ENCODE results near the gene TRMT112. TPM values are rescaled to one million over a fixed set of nuclear protein-coding genes. Genes with fewer than 3 reads are reported as not detected.

Gene TRMT112
- total RNA-seq: 59.1 TPM

- DNase-seq (ENCODE audit: low spot score) (peak; percentile 98), ATAC-seq (peak; percentile 80)
These were observed at the start of gene TRMT112 for GRCh38 chr11:64317325-64317960. Gene TRMT112, minus strand, starts transcription at chr11:64317559. Its CDS starts 33 bp downstream, at chr11:64317526.

- no peak for ATAC-seq
- no peak for DNase-seq (ENCODE audit: low spot score)
These were observed 49.4 kb upstream of the TRMT112 start for GRCh38 chr11:64366751-64367150.

GRCh38 chr11:64364911-64365310, 47.6 kb upstream of the TRMT112 start:
- DNase-seq (ENCODE audit: low spot score): no peak
- no peak for ATAC-seq

GRCh38 chr11:64364435-64364834, 47.1 kb upstream of the TRMT112 start:
- ATAC-seq (no peak), DNase-seq (ENCODE audit: low spot score) (no peak)

- ATAC-seq (no peak), DNase-seq (ENCODE audit: low spot score) (no peak)
These were observed 45.0 kb upstream of the TRMT112 start for GRCh38 chr11:64362339-64362738.

- no peak for DNase-seq (ENCODE audit: low spot score)
- ATAC-seq: no peak
These were observed 44.3 kb upstream of the TRMT112 start for GRCh38 chr11:64361659-64362058.

GRCh38 chr11:64360448-64360921, 43.1 kb upstream of the TRMT112 start:
- DNase-seq (ENCODE audit: low spot score): no peak

GRCh38 chr11:64359712-64360445, 42.5 kb upstream of the TRMT112 start:
- DNase-seq (ENCODE audit: low spot score) (no peak), ATAC-seq (no peak)

More at GRCh38 chr11:64360448-64360921, 43.1 kb upstream of the TRMT112 start:
- ATAC-seq: no peak

GRCh38 chr11:64358907-64359711, 41.8 kb upstream of the TRMT112 start, which contains the start of gene RPS6KA4:
Gene RPS6KA4, plus strand, starts transcription at chr11:64359162. Its CDS starts 74 bp downstream, at chr11:64359236.
- DNase-seq (ENCODE audit: low spot score): peak; percentile 70
- ATAC-seq: peak; percentile 86

GRCh38 chr11:64358536-64358906, 41.2 kb upstream of the TRMT112 start:
- no peak for DNase-seq (ENCODE audit: low spot score)
- peak; percentile 45 for ATAC-seq

- DNase-seq (ENCODE audit: low spot score): no peak
- no peak for ATAC-seq
These were observed 40.7 kb upstream of the TRMT112 start for GRCh38 chr11:64357904-64358535.

- DNase-seq (ENCODE audit: low spot score): no peak
These were observed 40.1 kb upstream of the TRMT112 start for GRCh38 chr11:64357446-64357845.

GRCh38 chr11:64356498-64357411, 39.4 kb upstream of the TRMT112 start:
- ATAC-seq (no peak), DNase-seq (ENCODE audit: low spot score) (no peak)

More at GRCh38 chr11:64357446-64357845, 40.1 kb upstream of the TRMT112 start:
- no peak for ATAC-seq

GRCh38 chr11:64355078-64355940, 38.0 kb upstream of the TRMT112 start:
- ATAC-seq (peak; percentile 74), DNase-seq (ENCODE audit: low spot score) (peak; percentile 76)

GRCh38 chr11:64353715-64354506, 36.6 kb upstream of the TRMT112 start:
- ATAC-seq (peak; percentile 29), DNase-seq (ENCODE audit: low spot score) (peak; percentile 50)

- no peak for DNase-seq (ENCODE audit: low spot score)
- ATAC-seq: no peak
These were observed 35.8 kb upstream of the TRMT112 start for GRCh38 chr11:64352995-64353714.

Data from left lobe of liver (tissue), 2 donors.